Right kidney (tissue), 1 donor: ENCODE data around the gene ATP6V1B1.

Experiments
- DNase-seq: peaks from one replicate; pipeline ENCODE4 v3.0.0-alpha.2; 2016

ATP6V1B1 gene

DNA sequence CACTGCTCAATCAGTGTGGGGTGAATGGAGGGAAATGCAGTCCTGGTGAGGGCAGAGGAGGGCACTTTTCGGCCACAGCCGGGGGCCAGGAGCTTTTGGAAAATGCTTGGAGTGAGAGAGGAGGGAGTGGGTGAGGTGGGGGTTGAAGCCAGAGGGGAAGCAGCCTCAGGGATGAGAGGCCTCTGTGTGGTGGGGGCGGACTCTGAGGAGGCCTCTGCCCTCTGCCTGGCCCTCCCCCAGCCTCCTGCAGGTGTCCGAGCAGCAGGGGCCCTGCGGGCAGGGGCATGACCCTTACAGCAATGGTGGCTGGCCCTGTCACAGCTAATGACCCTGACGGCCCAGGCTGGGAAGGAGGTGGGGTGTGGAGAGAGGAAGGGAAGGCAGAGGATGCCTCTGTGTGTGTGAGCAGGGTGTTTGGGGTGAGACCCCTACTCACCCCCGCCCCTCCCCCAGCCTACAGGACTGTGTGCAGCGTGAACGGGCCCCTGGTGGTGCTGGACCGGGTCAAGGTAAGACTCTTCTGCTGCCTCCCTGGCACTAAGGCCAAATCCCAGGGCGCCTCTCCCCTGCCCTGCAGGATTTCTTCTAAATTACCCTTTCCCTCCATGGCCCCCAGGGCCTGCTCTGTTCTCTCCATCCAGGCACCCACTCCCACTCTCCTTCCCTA, 7.6 kb downstream of the ATP6V1B1 start:
- no peak for DNase-seq

DNA sequence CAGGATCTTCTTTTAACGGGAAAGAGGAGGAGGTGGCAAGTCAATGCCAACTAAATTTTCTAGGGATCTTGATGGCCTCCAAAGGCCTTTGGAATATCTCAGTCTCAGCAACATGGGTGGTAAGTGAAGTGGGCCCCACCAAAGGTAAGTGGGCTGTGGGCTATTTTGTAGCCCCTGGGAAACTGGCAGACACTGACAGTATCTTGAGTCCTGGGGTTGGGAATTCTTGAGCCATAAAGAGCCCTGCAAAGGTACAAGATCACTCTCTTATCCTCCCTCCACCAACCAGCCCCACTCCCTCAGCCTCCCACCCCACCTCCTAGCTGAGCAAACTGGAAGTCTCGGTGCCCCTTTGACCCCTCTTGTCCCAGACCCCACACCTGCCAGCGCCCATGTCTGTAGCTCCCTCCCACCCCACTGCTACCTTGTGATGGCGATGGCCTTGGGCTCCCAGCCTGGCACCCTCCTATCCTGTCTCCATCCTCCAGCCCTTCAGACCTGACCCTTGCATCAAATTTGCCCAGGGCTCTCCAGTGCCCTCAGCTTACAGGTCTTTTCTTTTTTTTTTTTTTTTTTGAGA, 8.5 kb downstream of the ATP6V1B1 start:
- DNase-seq = no peak

DNA sequence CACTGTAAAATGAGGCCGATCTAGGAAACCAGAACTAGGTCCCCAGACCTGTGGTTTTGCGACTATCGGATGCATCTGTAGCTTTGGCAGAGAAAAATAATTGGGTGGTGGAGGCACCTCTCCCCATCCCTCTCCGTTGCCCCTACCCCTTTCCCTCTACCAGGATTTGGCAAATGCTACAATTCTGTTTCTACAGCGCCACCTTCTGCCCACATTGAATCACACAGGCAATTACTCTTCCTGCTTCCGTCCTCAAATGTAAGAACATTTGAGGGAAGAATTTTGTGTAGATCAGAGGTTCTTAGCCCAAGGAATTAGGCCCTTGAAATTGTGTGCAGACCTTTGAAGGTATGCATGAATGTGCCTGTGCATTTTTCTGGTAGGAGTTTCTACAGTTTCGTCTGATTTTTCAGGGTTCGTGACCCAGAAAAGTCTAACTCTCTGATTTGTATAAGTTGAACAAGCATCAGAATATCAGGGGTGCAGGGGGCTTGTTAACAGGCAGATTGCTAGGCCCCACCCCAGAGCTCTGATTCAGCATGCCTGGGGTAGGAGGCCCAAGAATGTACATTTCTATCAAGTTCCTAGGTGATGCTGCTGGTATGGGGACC, 11.2 kb downstream of the ATP6V1B1 start:
- DNase-seq = no peak

DNA sequence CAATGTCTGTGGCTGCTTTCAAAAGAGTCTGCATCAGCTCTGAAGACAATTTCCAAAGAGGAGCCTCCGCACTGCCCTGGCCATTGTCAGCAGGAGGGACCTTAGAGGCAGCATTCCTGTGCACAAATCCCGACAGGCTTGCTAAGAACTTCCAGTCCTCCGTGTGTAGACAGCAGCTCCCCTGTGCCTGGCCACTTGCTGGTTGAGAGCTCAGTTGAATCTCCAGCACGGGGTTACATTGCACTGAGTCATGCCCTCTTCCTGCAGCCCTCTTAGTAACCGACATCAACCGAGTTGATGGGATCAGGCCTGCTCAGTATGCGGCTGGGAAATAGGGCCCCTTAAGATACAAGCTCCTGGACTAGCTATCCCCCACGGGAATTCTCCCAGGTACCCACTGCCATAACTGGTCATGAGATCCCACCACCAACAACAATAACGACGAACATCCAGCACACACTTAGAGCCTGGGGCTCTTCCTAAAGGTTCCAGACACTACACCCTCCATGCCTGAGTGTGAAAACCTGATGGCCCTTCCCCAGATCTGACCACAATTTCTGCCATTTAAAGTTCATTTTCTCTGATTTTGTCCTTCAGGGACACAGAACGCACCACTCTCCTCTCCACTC, 12.0 kb downstream of the ATP6V1B1 start:
- DNase-seq = no peak

DNA sequence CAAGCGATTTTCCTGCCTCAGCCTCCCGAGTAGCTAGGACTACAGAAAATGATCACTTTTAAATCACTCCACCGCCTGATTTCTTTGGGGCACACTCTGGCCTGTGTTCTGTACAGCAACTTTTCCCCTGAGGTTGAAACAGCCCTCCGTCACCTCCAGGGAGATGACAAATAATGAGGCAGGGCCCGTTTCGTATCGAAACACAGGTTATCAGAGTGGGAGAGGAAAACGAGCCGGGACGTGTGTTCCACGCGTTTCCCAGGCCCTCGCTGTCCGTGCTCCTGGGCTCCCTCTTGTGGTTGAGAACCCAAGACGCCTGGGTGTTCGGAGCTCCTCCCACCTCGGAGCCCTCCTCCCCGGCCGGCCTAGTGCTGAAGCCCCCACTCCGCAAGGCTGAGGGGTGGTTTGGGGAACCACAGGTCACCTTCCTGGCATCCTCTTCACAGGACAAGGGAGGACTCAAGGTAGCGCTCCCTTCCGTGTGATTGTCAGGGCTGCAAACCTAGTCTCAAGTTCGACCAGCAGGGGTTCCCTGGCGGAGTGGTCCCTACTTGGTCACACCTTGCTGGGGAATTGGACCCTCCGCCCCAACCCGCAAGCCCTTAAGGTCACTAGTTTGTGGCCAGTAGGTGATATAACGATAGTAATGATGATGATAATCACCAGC, 12.8 kb downstream of the ATP6V1B1 start:
- DNase-seq = peak; percentile 76

DNA sequence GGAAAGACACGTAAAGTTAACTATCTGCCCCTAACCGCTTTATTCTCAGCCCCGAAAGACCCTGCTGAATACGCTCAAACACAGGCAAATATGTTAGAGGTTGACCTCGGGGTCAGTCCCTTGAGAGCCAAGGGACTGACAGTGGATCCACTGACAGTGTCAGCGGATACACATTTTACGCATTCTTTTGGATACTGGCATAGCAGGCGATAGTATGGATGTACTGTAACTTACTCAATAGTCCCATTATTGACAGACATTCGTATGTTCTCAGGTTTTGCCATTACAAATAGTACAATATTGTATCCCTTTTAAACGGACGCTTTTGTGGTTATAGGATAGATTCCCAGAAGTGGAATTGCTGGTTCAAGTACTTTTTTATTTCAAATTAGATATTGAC, 13.4 kb downstream of the ATP6V1B1 start:
- DNase-seq = no peak

DNA sequence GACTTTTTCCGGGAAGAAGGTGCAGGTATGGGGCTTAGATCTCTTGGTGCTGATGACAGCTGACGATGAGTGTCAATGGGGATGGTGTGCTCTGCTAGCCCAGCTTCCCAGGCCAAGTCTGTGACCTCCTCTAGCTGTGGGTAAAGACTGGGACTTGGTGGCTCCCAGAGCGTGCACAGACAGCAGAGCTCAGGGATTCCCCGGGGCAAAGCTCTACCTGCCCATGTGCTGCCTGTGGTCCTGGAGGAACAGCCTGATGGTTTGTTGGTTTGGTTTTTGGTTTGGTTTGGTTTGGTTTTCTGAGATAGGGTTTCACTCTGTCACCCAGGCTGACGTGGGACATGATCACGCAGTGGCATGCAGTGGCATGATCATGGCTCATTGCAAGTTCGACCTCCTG, 19.2 kb downstream of the ATP6V1B1 start:
- DNase-seq = no peak

DNA sequence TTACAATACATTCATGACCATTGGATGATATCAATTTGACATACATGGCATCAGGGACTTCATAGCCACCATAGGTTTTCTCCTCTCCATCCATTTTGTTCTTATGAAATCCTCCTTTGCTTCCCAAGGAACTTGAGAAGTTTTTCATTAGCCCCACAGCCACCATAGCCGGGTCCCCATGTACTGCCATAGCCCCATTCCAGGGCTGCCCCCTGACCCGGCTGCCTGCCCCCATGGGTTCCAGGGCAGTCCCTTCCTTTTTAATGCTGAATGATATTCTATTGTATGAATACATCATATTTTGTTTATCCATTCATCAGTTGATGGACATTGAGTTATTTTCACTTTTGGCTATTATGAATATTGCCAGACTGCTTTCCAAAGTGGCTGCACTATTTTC, 20.4 kb downstream of the ATP6V1B1 start:
- no peak for DNase-seq

DNA sequence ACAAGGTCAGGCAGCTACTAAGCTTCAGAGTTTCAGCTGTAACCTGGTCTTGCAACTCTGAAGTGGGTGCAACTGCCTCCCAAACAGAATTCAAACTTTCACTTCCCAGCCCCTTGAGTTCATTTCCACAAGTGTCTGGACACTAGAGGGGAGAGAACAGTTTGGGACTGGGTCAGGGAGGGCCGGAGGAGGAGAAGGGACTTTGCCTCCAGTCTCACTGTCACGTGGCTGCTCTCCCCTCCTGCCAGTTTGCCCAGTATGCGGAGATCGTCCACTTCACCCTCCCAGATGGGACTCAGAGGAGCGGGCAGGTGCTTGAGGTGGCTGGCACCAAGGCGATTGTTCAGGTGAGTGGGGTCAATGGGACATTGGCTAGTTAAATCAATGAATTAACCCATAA, 22.1 kb downstream of the ATP6V1B1 start:
- no peak for DNase-seq

DNA sequence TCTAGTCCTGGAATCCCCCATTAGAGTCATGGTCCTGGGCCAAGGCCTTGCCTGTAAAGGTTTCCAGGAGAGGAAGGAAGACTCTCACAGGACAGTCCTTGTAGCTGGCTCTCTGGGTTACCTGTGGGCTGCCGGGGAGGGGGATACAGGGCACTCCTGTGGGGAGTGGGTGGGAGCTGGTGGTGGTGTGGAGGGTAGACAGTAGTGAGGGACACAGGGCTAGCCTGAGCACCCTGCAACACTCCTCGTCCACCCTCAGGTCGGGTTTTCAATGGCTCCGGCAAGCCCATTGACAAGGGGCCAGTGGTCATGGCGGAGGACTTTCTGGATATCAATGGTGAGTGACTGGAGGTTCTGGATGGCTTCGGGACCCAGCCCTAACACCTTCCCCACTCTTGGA, 23.1 kb downstream of the ATP6V1B1 start:
- no peak for DNase-seq

DNA sequence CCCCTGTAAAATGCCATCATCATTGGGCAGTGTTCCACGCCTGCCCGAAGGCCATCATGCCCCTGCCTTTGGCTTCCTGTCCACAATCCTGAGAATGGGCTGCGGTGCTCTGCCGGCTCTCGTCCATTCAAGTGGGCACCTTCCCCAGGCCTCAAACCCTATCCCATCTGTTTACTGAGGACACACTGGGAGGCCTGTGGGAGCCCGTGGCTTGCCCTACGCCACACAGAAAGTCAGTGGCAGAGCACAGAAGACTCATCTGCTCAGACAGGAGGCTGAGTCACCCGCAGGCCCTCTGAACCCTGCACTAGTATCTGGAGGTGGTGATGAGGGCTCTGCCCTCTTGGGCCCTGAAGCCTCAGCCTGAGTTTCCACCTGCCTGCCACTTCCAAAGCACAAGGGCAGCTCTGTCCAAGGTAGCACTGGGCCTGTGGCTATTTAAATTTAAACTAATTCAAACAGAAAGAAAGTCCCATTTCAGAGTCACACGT, 23.6 kb downstream of the ATP6V1B1 start:
- no peak for DNase-seq

DNA sequence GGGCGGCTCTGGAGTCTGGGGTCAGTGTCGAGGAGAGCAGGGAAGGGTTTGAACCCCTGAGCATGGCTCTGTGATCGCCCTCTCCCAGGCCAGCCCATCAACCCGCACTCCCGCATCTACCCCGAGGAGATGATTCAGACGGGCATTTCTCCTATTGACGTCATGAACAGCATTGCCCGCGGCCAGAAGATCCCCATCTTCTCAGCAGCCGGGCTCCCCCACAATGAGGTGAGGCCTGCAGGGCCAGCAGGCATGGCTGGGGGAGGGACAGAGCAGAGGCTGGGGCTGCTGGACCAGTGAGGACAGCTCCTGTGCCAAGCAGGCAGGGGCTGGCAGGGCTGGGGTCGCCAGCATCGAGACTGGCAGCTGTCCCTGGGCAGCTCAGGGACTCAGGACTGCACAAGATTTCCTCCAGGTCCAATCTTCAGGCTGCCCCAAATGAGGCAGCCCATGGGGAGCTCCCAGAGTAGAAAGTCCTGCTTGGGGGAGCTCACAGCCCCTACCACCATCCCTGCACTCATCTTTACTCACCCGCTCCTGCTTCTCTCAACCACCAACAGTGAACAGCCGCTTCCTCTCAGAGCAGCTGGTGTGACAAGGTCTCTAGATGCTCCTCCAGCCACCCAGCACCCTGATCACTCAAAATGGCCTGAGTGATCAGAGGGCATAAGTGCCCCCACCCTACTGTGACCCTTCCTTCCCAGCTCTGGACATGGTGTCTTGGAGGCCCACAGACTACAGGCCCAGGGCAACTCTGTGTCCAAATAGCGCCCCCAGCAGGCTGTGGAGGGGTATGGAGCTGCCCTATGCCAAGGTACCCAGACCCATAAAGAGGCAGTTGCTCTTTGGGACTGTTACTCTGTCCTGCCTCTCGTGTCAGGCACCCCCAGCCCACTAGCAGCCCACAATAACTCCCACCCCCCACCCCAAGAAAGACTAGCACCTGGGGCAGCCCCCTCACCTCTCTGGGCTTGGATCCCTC, 24.4 kb downstream of the ATP6V1B1 start:
- no peak for DNase-seq

DNA sequence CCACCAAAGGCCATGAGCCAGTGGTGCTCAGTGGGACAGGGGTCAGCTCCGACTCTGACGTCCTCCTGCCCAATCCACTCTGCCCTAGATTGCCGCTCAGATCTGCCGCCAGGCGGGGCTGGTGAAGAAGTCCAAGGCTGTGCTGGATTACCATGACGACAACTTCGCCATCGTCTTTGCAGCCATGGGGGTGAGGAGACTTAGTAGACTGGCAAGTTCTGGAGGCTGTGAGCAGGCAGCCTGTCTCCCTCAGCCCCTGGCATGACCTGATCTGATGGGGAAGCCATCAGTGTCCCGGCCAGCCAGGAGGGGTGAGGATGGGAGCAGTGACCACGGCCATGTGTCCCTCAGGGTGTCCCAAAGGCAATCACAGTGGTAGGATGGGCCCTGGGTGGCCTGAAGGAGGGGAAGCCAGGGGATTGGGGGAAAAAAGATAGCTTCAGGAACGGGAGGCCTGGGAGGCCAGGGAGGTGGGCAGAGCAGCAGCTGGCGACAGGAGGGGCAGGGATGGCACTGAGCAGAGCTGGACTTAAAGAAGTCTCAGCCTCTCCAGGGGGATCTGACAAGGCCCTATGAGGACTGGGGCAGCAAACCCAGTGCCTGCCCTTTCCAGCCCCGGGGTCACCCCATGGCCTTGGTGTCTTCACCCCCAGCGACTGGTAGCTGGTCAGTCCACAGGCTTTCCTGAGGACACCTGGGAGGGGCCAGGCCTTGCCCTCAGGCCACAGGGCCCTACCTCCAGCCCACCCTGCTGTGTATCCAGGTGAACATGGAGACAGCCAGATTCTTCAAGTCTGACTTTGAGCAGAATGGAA, 25.3 kb downstream of the ATP6V1B1 start:
- no peak for DNase-seq

DNA sequence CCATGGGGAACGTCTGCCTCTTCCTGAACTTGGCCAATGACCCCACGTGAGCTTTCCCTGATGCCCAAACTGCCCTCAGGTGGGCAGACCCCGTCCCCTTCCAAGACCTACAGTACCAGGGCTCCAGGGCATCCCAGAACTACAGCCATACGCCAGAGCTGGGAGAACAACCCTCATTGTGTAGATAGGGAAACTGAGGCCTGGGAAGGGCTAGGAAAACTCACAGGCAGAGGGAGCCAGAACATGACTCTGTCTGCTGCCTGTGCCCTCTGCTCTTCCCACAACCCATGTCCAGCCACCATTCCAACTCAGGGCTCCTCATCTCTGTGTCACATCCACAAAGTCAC, 25.9 kb downstream of the ATP6V1B1 start:
- DNase-seq = no peak

DNA sequence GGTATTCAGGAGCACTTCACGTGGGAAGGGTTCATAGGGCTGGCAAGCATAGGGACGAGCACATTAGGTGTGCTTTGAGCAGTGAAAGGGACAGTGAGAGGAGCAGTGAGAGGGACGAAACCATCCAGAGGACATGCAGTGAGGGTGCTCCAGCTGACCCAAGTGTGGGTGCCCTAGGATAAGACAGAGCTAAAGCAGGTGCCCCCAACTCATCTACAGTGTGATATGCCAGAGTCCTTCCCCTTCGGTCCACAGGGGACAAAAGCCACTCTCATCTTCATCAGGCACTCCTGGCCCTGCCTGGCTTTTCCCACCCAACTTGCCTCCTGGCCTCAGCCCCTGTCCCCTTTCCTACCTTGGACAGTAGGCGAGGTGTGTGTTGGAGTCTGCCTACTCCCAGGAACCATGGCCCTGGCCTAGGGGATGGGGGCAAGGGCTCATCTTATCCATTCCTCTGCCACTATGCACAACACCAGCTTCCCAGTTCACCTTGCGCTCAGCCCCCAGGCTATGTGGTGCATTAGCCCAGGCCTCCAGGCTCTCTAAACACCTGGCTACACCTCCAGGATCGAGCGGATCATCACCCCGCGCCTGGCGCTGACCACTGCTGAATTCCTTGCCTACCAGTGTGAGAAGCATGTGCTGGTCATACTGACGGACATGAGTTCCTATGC, 26.6 kb downstream of the ATP6V1B1 start:
- DNase-seq = no peak

DNA sequence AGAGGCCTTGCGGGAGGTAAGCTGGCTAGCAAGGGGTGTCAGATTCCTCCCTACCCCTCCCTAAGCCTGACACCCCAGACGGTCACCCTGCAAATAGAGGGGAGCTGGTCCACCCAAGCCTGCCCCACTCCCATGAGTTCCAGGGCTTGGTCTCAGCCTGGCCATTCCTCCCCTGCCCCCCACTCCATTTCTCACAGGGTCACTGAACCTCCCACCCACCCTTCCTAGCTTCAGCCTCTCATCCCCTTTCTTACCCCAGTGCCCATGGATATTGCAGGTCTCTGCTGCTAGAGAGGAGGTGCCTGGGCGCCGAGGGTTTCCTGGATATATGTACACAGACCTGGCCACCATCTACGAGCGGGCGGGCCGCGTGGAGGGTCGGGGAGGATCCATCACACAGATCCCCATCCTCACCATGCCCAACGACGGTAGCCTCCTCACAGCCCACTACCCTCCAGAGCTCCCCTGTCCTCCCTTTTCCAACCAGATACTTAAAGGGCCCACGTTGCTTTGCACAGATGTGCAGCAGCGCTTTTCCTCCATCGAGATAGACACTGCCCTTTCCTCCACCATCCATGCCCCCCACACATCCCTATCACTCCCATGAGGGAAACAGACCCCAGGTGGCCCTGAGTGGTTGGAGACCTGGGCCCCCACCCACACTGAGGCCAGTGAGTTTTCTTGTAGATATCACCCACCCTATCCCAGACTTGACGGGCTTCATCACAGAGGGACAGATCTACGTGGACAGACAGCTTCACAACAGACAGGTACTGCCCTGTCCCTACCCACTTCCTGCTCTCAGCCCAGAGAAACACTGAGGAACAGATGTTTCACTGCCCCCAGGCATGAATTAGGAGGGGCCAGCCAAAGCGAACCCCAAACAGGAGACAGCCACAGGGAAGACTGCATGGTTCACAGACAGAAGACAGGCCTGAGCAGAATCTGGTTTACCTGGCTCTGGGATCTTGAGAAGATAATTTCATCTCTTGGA, 27.5 kb downstream of the ATP6V1B1 start:
- DNase-seq = no peak

DNA sequence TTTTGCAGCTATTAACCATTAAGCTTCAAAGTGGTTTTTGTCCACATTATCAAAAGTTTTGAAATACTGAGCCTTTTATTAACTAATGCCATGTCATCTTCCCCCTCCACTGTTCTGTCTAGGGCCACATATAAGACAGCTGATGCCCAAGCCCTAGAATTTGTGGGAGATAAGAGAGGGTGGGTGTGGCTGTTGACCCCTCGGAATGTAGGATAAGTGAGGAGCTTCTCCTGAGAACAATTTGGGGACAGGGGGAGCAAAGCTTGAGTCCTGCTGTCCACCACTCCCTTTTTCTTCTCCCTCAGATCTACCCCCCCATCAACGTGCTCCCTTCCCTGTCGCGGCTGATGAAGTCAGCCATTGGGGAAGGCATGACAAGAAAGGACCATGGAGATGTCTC, 28.4 kb downstream of the ATP6V1B1 start:
- no peak for DNase-seq

DNA sequence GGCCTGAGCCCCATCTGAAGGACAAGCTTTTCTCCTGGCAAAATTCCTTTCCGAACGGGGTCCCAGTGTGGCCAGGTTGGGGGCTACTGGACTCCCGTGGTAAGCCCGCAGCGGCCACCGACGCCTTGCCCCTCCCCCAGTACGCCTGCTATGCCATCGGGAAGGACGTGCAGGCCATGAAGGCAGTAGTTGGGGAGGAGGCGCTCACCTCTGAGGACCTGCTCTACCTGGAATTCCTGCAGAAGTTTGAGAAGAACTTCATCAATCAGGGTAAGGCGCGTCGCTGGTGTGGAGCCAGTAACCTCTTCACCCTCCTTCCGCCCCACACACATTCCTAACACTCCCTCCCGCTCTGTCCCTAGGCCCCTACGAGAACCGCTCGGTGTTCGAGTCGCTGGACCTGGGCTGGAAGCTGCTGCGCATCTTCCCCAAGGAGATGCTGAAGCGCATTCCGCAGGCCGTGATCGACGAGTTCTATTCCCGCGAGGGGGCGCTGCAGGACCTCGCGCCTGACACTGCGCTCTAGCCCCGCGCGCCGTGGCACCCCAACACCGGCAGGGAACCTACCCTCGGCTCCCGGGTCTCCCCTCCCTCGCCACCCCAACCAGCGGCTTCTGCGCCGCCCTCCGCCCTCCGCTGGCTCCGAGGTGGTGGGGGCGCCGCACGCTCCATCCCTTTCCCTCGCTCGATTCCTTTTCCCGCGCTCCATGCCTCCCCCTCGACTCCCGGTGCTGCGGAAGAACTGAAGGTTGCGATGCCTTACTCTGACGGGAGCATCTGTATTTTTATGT, 29.1 kb downstream of the ATP6V1B1 start:
- peak; percentile 68 for DNase-seq
